ENCODE results near the gene TCF4. TPM values are rescaled to one million over a fixed set of nuclear protein-coding genes. Genes with fewer than 3 reads are reported as not detected.

Gene TCF4
- polyA plus RNA-seq, 12 donors: 104 to 235 (median 142) TPM

- no peak for DNase-seq
Measured at GRCh38 chr18:55509631-55510324, 78.2 kb downstream of the TCF4 start.

- no peak for DNase-seq
Measured at GRCh38 chr18:55508651-55509050, 79.3 kb downstream of the TCF4 start.

GRCh38 chr18:55506074-55506473, 81.9 kb downstream of the TCF4 start:
- no peak for DNase-seq

GRCh38 chr18:55504808-55505207, 83.2 kb downstream of the TCF4 start:
- DNase-seq: no peak

GRCh38 chr18:55503167-55503820, 84.7 kb downstream of the TCF4 start:
- DNase-seq: no peak

- DNase-seq: no peak
Measured at GRCh38 chr18:55501982-55502710, 85.8 kb downstream of the TCF4 start.

DNA sequence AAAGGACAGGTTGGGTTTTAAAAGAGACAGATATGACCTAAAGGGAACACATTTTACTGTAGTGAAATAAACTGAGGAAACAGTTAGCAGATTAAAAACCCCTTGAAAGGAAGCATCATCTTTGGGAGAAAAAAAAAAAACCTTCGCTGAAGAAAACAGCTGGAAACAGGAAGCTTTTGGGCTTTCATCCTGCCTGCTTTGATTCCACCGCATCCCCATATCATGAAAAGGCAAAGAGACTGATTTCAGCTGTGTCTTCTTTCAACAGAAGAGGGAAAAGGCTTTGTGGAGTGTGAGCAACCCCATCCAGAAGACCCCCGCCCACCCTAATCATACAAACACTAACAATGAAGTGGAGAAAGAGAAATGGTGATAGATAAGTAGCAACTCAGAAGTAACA, 86.4 kb downstream of the TCF4 start:
- DNase-seq: no peak

GRCh38 chr18:55500316-55501086, 87.5 kb downstream of the TCF4 start:
- DNase-seq: no peak

GRCh38 chr18:55499526-55499925, 88.5 kb downstream of the TCF4 start:
- DNase-seq: no peak

DNA sequence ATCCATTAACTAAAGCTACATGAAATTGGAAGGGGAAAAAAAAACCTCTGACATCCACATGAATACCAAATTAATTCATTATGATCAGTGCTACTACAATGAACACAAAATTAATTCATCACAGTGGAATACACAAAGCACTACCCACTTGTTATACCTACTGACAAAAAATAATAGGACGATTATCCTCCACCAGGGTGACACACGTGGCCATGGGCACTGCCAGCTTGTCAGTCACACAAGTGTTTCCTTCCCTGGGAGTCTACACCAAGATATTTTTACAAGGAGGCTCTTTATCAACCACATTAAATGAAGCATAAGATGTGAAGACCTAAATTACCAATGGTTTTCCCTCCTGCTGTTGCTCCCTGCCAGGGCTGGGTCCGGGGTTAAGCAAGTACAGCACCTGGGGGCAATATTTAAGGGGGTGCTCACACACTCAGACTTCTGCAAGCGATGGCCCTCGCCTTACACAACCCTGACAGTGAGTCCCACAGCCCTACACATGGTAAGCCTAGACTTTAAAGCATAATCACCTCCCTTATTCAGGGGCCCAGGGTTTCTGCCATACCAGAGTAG, 90.1 kb downstream of the TCF4 start:
- no peak for DNase-seq

- no peak for DNase-seq
Measured at GRCh38 chr18:55494899-55495298, 93.1 kb downstream of the TCF4 start.

DNA sequence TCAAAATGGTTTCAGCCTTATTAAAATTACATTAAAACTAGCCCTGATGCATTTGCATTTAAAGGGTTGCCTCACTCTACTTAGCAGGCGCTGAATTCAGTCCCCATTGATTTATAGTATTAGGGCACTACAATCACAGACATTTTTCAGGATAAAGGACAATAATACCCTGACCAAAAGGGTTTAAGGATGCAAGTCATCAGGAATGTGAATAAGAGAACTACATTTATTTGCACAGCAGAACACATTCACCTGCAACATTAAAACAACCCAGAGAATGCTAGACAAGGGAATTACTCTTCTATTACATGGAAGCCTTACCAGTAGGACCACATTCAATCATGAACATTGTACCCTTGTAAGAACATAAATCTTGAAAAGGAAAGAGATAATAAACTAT, 93.6 kb downstream of the TCF4 start:
- no peak for DNase-seq

DNA sequence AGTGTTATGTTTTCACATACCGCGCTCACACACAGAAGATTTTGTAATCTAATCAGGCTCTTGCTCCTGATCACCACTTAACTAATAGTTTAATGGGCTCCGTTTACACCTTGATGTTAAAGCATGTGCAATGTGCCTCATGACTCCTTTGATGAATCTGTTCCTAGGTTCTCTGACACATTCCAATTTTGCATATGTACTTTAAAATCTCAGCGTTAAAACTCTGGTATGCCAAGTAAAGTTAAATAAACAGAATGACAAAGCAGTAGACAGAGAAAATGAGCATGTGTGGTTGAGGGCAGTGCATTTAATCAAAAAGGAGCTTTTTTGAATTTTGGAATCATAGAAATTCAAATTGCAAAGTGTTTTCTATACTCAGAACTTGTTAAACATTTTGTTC, 96.4 kb downstream of the TCF4 start:
- no peak for DNase-seq

DNA sequence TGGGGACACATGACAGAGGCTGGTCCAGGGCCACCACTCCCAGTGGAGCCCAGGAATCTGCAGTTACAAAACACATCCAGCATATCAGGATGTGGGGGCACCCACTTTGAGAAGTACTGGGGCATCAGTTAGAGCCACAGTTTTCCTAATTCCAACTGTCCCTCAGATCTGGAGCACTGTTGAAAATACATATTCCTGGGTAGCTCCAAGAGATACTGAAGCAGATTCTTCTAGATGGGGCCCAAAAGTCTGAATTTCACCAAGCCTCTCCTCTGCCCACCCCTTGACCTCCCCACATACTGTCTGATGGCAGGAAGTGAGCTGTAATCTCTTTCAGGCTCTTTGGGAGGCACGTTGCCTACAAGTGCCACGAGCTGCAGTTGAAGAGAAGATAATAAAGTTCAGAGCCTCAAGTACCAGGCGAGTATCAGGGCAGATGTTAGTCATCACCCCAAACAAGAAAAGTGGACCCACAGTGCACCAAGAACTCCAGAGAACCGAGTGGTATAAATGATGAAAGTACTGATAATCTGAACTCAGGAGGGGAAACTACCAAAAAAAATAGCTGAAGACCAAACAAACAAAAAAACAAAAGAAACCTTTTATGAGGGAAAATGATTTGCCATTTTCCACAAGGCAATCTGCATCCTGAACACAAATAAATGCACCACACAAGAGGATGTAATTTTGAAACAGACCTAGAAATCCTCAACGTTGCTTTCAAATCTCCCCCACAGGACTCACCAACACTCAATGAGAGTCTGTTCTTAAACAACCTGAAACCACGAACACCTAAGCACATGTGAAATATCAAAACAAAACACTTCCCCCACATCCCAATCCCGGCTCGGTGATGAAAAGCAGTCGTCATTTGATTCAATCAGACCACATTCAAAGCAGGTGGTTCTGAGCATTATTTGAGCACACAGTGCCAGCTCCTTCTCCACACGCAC, 98.7 kb downstream of the TCF4 start:
- DNase-seq: no peak

DNA sequence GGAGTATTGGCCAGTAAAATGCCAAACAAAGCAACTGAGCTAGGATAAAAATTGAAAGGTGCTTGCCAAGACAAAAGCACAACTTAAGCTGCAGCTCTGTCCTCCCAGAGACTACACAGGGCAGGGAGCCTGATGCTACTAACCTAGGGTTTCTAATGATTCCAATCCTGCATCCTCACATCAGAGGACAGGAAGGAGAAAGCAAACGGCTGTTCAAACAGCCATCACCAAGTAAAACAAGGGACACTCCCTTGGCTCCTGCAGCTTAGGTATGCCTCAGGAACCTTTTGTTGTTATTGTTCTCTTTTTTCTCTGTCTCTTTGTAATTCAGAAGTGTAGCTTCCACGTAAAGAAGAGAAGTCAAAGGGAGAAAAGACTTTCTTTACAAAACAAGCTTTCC, 99.5 kb downstream of the TCF4 start:
- DNase-seq: no peak

GRCh38 chr18:55487997-55488396, 100.0 kb downstream of the TCF4 start:
- no peak for DNase-seq

- DNase-seq: no peak
Measured at GRCh38 chr18:55486936-55487335, 101.1 kb downstream of the TCF4 start.

- no peak for DNase-seq
Measured at GRCh38 chr18:55485666-55486065, 102.3 kb downstream of the TCF4 start.

- DNase-seq: no peak
Measured at GRCh38 chr18:55484773-55485172, 103.2 kb downstream of the TCF4 start.

- no peak for DNase-seq
Measured at GRCh38 chr18:55483266-55483871, 104.6 kb downstream of the TCF4 start.

Measured in muscle of arm (tissue), 12 donors.